DND-41 (cell line): Measurements from ENCODE around the gene SSH3.

Experiments used
- EZH2 ChIP-seq: IDR thresholded peaks from 3 replicates; pipeline ENCODE4 v1.6.1; 2012; ENCODE audit warnings: borderline replicate concordance, low read depth, mild to moderate bottlenecking, moderate library complexity, low read length, inconsistent platforms; ENCODE audit not compliant: severe bottlenecking
- TF ChIP-seq, protein P1 (sequence below): IDR thresholded peaks from 2 replicates; pipeline ENCODE4 v1.5.1; 2012; ENCODE audit warnings: borderline replicate concordance, low read length, moderate library complexity, mild to moderate bottlenecking; ENCODE audit not compliant: poor library complexity, severe bottlenecking; ENCODE audit errors: extremely low read depth

DNA sequence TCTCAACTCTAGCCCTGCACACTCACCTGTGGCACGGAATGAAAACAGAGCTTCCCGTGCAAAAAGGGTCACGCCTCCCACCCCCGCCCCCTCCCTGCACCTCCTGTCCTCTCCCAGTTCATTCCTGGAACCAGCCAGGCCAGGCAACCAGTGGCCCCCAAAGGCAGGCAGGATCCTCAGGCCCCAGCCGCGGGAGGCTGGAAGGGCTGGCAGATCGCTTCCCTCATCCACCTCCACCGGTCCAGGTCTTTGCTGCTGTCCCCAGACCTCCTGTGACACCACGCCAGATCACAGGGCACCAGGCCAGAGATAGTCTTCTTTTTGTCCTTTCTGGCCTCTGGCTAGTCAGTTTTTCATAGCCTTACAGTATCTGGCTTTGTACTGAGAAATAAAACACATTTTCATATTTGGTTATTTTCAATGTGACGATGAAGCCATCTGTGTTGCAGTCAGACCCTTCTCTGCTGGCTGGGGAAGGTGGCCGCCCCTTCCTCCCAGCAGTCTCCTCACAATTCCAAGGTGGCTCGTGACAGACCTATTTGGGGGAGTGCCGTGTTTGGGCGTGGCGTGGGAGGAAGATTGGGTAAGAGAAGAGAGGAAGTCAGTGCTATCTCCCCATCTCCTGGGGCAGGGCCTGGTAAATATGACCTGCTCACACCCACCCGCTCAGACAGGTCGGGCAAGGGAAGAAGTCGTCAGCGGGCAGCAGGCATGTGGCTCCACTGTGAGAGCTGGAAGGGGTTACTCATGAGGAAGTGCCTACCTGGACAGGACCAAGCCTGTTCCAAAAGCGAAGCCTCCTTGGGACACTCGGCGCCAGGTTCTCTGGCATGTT, 9.1 kb downstream of the SSH3 start:
- TF ChIP-seq, protein P1, sequence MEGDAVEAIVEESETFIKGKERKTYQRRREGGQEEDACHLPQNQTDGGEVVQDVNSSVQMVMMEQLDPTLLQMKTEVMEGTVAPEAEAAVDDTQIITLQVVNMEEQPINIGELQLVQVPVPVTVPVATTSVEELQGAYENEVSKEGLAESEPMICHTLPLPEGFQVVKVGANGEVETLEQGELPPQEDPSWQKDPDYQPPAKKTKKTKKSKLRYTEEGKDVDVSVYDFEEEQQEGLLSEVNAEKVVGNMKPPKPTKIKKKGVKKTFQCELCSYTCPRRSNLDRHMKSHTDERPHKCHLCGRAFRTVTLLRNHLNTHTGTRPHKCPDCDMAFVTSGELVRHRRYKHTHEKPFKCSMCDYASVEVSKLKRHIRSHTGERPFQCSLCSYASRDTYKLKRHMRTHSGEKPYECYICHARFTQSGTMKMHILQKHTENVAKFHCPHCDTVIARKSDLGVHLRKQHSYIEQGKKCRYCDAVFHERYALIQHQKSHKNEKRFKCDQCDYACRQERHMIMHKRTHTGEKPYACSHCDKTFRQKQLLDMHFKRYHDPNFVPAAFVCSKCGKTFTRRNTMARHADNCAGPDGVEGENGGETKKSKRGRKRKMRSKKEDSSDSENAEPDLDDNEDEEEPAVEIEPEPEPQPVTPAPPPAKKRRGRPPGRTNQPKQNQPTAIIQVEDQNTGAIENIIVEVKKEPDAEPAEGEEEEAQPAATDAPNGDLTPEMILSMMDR, result no peak
- no peak for TF ChIP-seq EZH2
